Cardiac muscle cell (in vitro differentiated cells and primary cell): ENCODE results near the gene ZNF580. TPM values are rescaled to one million over a fixed set of nuclear protein-coding genes. Genes with fewer than 3 reads are reported as not detected.

ENCODE experiments used
- DNase-seq, 2 donors: peaks; one replicate each; pipeline versions ENCODE4 v3.0.0 to v3.0.0-alpha.2; 2010 to 2017; ENCODE audit warnings: low read depth in 1 of 2, low spot score in 1 of 2
- H3K27ac ChIP-seq: fragments of 200-600 bp; sonication (generic); 2 replicates; pipeline ENCODE4 v1.5.1; 2016
- H3K27me3 ChIP-seq: fragments of 200-600 bp; sonication (generic); 2 replicates; pipeline ENCODE4 v1.6.0; 2016; ENCODE audit warnings: control low read depth
- H3K36me3 ChIP-seq: fragments of 200-600 bp; sonication (generic); 2 replicates; pipeline ENCODE4 v1.5.1; 2016; ENCODE audit warnings: control low read depth
- H3K4me1 ChIP-seq: fragments of 200-600 bp; sonication (generic); 2 replicates; pipeline ENCODE4 v1.8.1; 2017; ENCODE audit warnings: low read depth, mild to moderate bottlenecking, mixed run types
- H3K4me3 ChIP-seq: fragments of 200-600 bp; sonication (generic); 2 replicates; pipeline ENCODE4 v1.5.1; 2016; ENCODE audit warnings: mild to moderate bottlenecking
- H3K9me3 ChIP-seq: fragments of 200-600 bp; sonication (generic); 2 replicates; pipeline ENCODE4 v1.5.1; 2017; ENCODE audit warnings: low read depth, mild to moderate bottlenecking, control low read depth
- CTCF ChIP-seq: IDR thresholded peaks from 2 replicates; pipeline ENCODE4 v1.5.1; 2012; ENCODE audit warnings: low read depth, mild to moderate bottlenecking, low read length
- polyA plus RNA-seq: library from polyadenylated mRNA; unstranded; fragments of >200 nt; fragmentation: Nextera tagmentation; extraction: Ambion mirVana; gene quantifications from 2 replicates; pipeline ENCODE4 v1.2.1, GENCODE V29; 2016
- total RNA-seq: library from RNA; depleted of rRNA; stranded (reverse); fragments of >200 nt; gene quantifications from 2 replicates; pipeline ENCODE4 v1.2.3, GENCODE V29; 2016

ZNF580 gene
- total and polyA plus RNA-seq, 2 experiments from 2014 or later = 78.4 to 124 TPM

GRCh38 chr19:55599842-55600661 lies 40.8 kb upstream of the ZNF580 start, which contains the start of gene ZNF524:
Gene ZNF524 (plus strand): TSS chr19:55600288. CDS start chr19:55602113, 1,825 bp downstream.
- peak within 1 kb of the TSS; percentile 65 for H3K4me3 ChIP-seq
- H3K9me3 ChIP-seq = no peaks in the 10 kb centered on the region
- H3K36me3 ChIP-seq = peaks cover 6% of the 10 kb centered on the region
- no peaks in the 10 kb centered on the region for H3K27me3 ChIP-seq
- peak; percentile 90 to 92 for DNase-seq
- TF ChIP-seq CTCF = no peak
- no peaks in the 10 kb centered on the region for H3K4me1 ChIP-seq
- peak within 1 kb of the TSS; percentile 98 for H3K27ac ChIP-seq

GRCh38 chr19:55600662-55601028 lies 40.2 kb upstream of the ZNF580 start:
- DNase-seq = no peak
- no peaks in the 10 kb centered on the region for H3K4me1 ChIP-seq
- H3K36me3 ChIP-seq = peaks cover 4% of the 10 kb centered on the region
- no peaks in the 10 kb centered on the region for H3K27me3 ChIP-seq
- H3K4me3 ChIP-seq = peak overlapping the region; percentile 65
- H3K27ac ChIP-seq = peak overlapping the region; percentile 98
- no peak for TF ChIP-seq CTCF
- H3K9me3 ChIP-seq = no peaks in the 10 kb centered on the region

- Histone ChIP-seq H3K9me3 (no peaks in the 10 kb centered on the region), H3K27ac (peak overlapping the region; percentile 98), H3K4me3 (peak overlapping the region; percentile 65), H3K4me1 (no peaks in the 10 kb centered on the region), H3K36me3 (peaks cover 4% of the 10 kb centered on the region), H3K27me3 (no peaks in the 10 kb centered on the region)
- TF ChIP-seq CTCF = no peak
- no peak for DNase-seq
These were observed 39.7 kb upstream of the ZNF580 start for GRCh38 chr19:55601084-55601483.

GRCh38 chr19:55602104-55603001 lies 38.4 kb upstream of the ZNF580 start:
- Histone ChIP-seq H3K9me3 (no peaks in the 10 kb centered on the region), H3K4me1 (peaks cover 6% of the 10 kb centered on the region), H3K27ac (no peak overlapping the region), H3K36me3 (no peaks in the 10 kb centered on the region), H3K4me3 (no peak overlapping the region), H3K27me3 (no peaks in the 10 kb centered on the region)
- no peak for TF ChIP-seq CTCF
- no peak for DNase-seq

GRCh38 chr19:55603115-55603514 lies 37.7 kb upstream of the ZNF580 start:
- H3K4me1 ChIP-seq = peaks cover 6% of the 10 kb centered on the region
- no peak for DNase-seq
- H3K9me3 ChIP-seq = no peaks in the 10 kb centered on the region
- no peaks in the 10 kb centered on the region for H3K36me3 ChIP-seq
- no peak for TF ChIP-seq CTCF
- H3K27ac ChIP-seq = peak overlapping the region; percentile 97
- no peaks in the 10 kb centered on the region for H3K27me3 ChIP-seq
- no peak overlapping the region for H3K4me3 ChIP-seq
